ENCODE data around the gene PDE8B. TPM values are rescaled to one million over a fixed set of nuclear protein-coding genes. Genes with fewer than 3 reads are reported as not detected.

PDE8B gene
- total RNA-seq, 1 experiment from 2014 or later = 0.07 TPM

- Histone ChIP-seq H4K20me1 (ENCODE audit: control insufficient read depth, insufficient read depth, insufficient read length) (no peaks in the 10 kb centered on the region), H3K18ac (ENCODE audit: insufficient read length, low read depth, low read length) (no peak overlapping the region), H3K4me1 (ENCODE audit: insufficient read depth, low read length) (no peaks in the 10 kb centered on the region), H2AFZ (ENCODE audit: low read length) (no peak overlapping the region), H3K27ac (ENCODE audit: insufficient read length, low read depth, low read length) (no peak overlapping the region), H4K5ac (ENCODE audit: insufficient read length, low read depth, low read length) (no peak overlapping the region), H3K79me1 (ENCODE audit: insufficient read depth, low read depth, low read length, poor library complexity, severe bottlenecking) (no peaks in the 10 kb centered on the region), H3K23me2 (ENCODE audit: insufficient read length, low read depth, low read length, poor library complexity, severe bottlenecking) (no peaks in the 10 kb centered on the region), H2AK5ac (ENCODE audit: insufficient read length, low read length) (no peak overlapping the region), H3K9me3 (ENCODE audit: control insufficient read depth, low read depth, low read length) (no peaks in the 10 kb centered on the region), H3K27me3 (ENCODE audit: insufficient read depth, low read length) (no peaks in the 10 kb centered on the region), H4K8ac (replicated peaks; ENCODE audit: insufficient read length, low read depth, low read length) (no peak overlapping the region), H3T11ph (ENCODE audit: low read length) (no peak overlapping the region), H2BK12ac (ENCODE audit: insufficient read length, low read depth, low read length) (no peak overlapping the region), H2BK5ac (ENCODE audit: insufficient read length, low read length) (no peak overlapping the region), H2BK15ac (ENCODE audit: low read depth, low read length) (no peak overlapping the region), H2BK20ac (ENCODE audit: low read depth, low read length, poor library complexity, severe bottlenecking) (no peak overlapping the region), H3K4me2 (ENCODE audit: insufficient read depth, insufficient read length, low read length) (no peak overlapping the region), H3K56ac (ENCODE audit: insufficient read length, low read depth, low read length) (no peak overlapping the region), H3K4ac (ENCODE audit: low read depth, low read length) (no peak overlapping the region), H3K23ac (ENCODE audit: insufficient read length, low read depth, low read length) (no peak overlapping the region), H3K14ac (ENCODE audit: insufficient read depth, low read length) (no peak overlapping the region), H3K9ac (ENCODE audit: extremely low read depth, insufficient read length, low read length) (no peak overlapping the region), H3K79me2 (ENCODE audit: insufficient read depth, low read length) (no peaks in the 10 kb centered on the region), H4K91ac (ENCODE audit: insufficient read length, low read depth, low read length) (no peak overlapping the region), H2BK120ac (ENCODE audit: low read depth, low read length, poor library complexity, severe bottlenecking) (no peak overlapping the region)
- Mint-ChIP-seq H3K27me3 (ENCODE audit: low read depth) (no peaks in the 10 kb centered on the region), H3K9me3 (no peaks in the 10 kb centered on the region), H3K36me3 (ENCODE audit: insufficient read depth in 1 of 3, low read depth in 3 of 3) (no peaks in the 10 kb centered on the region), H3K4me1 (peaks cover 5 to 6% of the 10 kb centered on the region in 2 experiments; a peak in 1 of 4 replicates), H3K27ac (no peak overlapping the region), H3K4me3 (no peak overlapping the region)
- WGBS (ENCODE audit: extremely low coverage, insufficient read length, low lambda C conversion rate) = no CpG with 5 or more reads among the region's 8 CpGs
- DNase-seq = no peak
- TF ChIP-seq CTCF (conservative IDR thresholded peaks at IDR 0.05) = 0 out of 3 replicates have a peak, but pooled peaks have one; percentile 17
These were observed 21.1 kb downstream of the PDE8B start for GRCh38 chr5:77231471-77232138.
